Measurements from ENCODE around the gene MLLT10. TPM values are rescaled to one million over a fixed set of nuclear protein-coding genes. Genes with fewer than 3 reads are reported as not detected.

Gene MLLT10
- total RNA-seq = 37.1 and 45.7 TPM in 2 replicates

GRCh38 chr10:21533467-21534279 is at the start of gene MLLT10:
MLLT10 (plus strand) TSS chr10:21534232; CDS start chr10:21534645, 413 bp downstream.

GRCh38 chr10:21525367-21526187 is 8.5 kb upstream of the MLLT10 start, which contains the start of gene SKIDA1:
SKIDA1 (minus strand) TSS chr10:21525682; CDS start chr10:21517822, 7,860 bp downstream.

Small RNA genes within 50 kb of the gene (small RNA-seq; reads per million reads assigned to genes)
- gene MIR1915 = not detected
- gene RN7SKP219 = not detected
- gene RNU6-1141P = 8.4 reads per million, percentile 95 among the genes with 10 or more reads in this experiment
- gene RNU6-306P = not detected

Other genes starting within 250 kb of the MLLT10 start
- 0.73 and 0.78 TPM in 2 replicates for gene SKIDA1, start 8.6 kb upstream of the MLLT10 start, total RNA-seq